ENCODE results near the gene CCNL2.
"Not testable (repeated sequence)": the region's sequence is repeated elsewhere in the genome, so short reads cannot be mapped to it uniquely, and the experiment has no call there.

The CCNL2 gene

DNA sequence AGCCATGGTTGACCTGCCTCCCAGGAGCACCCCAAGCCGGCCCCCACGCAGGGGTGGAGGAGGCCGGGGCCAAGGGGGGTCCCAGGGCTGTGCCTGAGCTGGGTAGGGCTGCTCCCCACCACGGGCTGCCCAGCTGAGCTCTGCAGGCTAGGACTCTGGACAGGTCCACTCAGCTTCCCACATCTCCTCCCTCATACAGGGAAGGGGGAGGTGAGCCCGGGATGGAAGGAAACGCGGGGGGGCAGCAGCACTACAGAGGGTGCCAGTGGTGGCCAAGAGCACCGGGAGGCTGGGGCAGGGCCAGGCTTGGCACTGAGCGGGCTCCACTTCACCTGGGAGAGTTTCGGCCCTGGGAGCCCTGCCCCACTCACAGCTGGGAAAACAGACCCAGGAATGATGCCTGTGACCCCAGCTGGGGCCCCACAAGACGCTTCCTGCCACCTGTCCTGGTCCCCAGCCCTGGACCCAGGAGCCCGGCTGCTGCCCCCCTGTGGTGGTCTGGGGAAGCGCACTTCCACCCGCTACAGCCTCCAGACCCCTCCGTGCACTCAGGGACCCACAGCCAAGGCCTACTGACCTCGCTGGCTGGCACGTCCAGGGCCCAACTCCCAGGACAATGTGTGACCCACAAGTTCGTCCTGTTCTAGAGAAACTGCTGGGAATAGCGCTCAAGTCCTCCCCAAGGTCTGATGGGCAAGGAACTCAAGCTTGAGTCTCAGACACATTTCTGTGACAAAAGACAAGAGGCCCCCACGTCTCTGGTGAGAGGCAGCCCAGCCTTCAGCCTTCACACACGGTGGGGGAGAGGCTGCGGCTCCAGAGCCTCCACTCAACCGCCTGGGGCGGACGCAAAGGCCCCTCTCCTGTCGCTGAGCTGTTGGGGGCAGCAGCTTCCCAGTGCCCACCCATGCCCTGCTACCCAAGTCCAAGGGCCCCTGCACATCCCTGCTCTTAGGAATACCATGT lies 27.1 kb downstream of the CCNL2 start:
- peak; percentile 83 for DNase-seq

GRCh38 chr1:1371364-1371745 lies 27.8 kb downstream of the CCNL2 start:
- peak; percentile 51 for DNase-seq

- no peak for DNase-seq
Measured at GRCh38 chr1:1370771-1371300, 28.3 kb downstream of the CCNL2 start.

- not testable (repeated sequence) for DNase-seq
Measured at GRCh38 chr1:1370094-1370493, 29.0 kb downstream of the CCNL2 start.

- no peak for DNase-seq
Measured at GRCh38 chr1:1367315-1367714, 31.8 kb downstream of the CCNL2 start.

DNA sequence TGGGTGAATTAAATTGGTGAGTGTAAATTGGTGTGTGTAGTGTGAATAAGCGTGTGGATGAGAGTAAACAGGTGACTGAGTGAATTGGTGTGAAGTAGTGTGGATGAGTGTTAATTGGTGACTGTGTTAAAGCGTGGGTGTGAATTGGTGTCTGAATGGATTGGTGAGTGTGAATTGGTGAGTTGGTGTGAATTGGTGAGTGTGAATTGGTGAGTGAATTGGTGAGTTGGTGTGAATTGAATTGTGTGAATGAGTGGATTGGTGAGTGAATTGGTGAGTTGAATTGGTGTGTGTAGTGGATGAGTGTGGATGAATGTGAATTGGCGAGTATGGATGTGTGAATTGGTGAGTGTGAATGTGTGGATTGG lies 32.5 kb downstream of the CCNL2 start:
- DNase-seq = no peak

GRCh38 chr1:1365875-1366698 lies 33.0 kb downstream of the CCNL2 start:
- DNase-seq = no peak

- no peak for DNase-seq
Measured at GRCh38 chr1:1364266-1364665, 34.9 kb downstream of the CCNL2 start.

- no peak for DNase-seq
Measured at GRCh38 chr1:1361982-1362423, 37.1 kb downstream of the CCNL2 start.

GRCh38 chr1:1361233-1361981 lies 37.7 kb downstream of the CCNL2 start:
- no peak for DNase-seq

GRCh38 chr1:1360506-1361169 lies 38.5 kb downstream of the CCNL2 start:
- no peak for DNase-seq

GRCh38 chr1:1359664-1360468 lies 39.3 kb downstream of the CCNL2 start:
- DNase-seq = no peak

GRCh38 chr1:1359308-1359663 lies 39.8 kb downstream of the CCNL2 start:
- DNase-seq = no peak

GRCh38 chr1:1358433-1359271 lies 40.5 kb downstream of the CCNL2 start, which contains the start of gene MXRA8:
TSS of gene MXRA8 (minus strand) at chr1:1358555. CDS start at chr1:1358504, 51 bp downstream.
- DNase-seq = no peak

GRCh38 chr1:1357871-1358432 lies 41.2 kb downstream of the CCNL2 start:
- no peak for DNase-seq

- DNase-seq = peak; percentile 48
Measured at GRCh38 chr1:1356796-1357401, 42.2 kb downstream of the CCNL2 start.

DNA sequence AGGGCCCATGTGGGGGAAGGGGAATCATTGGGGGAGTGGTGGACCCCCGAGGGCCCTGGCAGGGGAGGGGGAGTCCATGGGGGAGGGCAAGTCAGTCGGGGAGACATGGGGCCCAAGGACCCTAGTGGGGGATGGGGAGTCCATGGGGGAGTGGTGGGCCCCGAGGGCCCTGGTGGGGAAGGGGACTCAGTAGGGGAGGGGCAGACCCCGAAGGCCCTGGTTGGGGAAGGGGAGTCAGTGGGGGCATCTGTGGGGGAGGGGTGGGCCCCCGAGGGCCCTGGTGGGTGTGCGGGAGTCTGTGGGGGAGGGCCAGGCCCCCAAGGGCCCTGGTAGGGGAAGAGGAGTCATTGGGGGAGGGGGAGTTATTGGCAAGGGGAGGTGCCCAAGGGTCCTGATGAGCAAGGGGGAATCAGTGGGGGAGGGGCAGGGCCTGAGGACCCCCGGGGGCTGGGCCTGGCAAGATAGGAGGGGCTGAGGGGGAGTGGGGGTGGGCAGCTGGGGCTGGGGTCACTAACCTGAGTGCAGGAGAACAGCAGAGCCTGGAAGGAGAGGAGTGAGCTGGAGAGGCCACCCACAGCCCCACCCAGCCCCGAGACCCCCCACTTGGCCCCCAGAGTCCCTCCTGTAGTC lies 42.9 kb downstream of the CCNL2 start:
- DNase-seq = no peak

- DNase-seq = no peak
Measured at GRCh38 chr1:1355416-1355815, 43.7 kb downstream of the CCNL2 start.
